Parathyroid adenoma (tissue), 2 donors: Measurements from ENCODE around the gene STXBP1.

Experiments used
- H2AFZ ChIP-seq: fragments of 300-600 bp; sonication (generic); one replicate; pipeline ENCODE4 v1.7.0; 2017; ENCODE audit warnings: antibody characterized with exemption, mild to moderate bottlenecking
- H3K27ac ChIP-seq: fragments of 300-600 bp; sonication (generic); one replicate; pipeline ENCODE4 v1.7.0; 2017
- H3K27me3 ChIP-seq: fragments of 300-600 bp; sonication (generic); one replicate; pipeline ENCODE4 v1.7.0; 2017; ENCODE audit warnings: low read length; ENCODE audit not compliant: control insufficient read depth, insufficient read depth
- H3K36me3 ChIP-seq: fragments of 300-600 bp; sonication (generic); one replicate; pipeline ENCODE4 v1.7.0; 2017; ENCODE audit warnings: low read length; ENCODE audit not compliant: control insufficient read depth, insufficient read depth
- H3K4me1 ChIP-seq: fragments of 300-600 bp; sonication (generic); one replicate; pipeline ENCODE4 v1.7.0; 2017; ENCODE audit warnings: control low read depth
- H3K4me2 ChIP-seq: fragments of 300-600 bp; sonication (generic); one replicate; pipeline ENCODE4 v1.7.0; 2017; ENCODE audit warnings: low read length
- H3K4me3 ChIP-seq: fragments of 300-600 bp; sonication (generic); one replicate; pipeline ENCODE4 v1.7.0; 2017; ENCODE audit warnings: low read depth, low read length
- H3K79me2 ChIP-seq: fragments of 300-600 bp; sonication (generic); one replicate; pipeline ENCODE4 v1.7.0; 2017; ENCODE audit warnings: control low read depth
- H3K9ac ChIP-seq: fragments of 300-600 bp; sonication (generic); one replicate; pipeline ENCODE4 v1.7.0; 2017; ENCODE audit warnings: mild to moderate bottlenecking
- H3K9me3 ChIP-seq: fragments of 300-600 bp; sonication (generic); one replicate; pipeline ENCODE4 v1.7.0; 2017; ENCODE audit warnings: low read length; ENCODE audit not compliant: control insufficient read depth
- CTCF ChIP-seq: fragments of 300-600 bp; sonication (generic); IDR thresholded peaks from one replicate; pipeline ENCODE4 v1.7.0; 2017; ENCODE audit warnings: antibody characterized with exemption, mild to moderate bottlenecking
- donor health status: primary hyperparathyroidism.

STXBP1 gene

DNA sequence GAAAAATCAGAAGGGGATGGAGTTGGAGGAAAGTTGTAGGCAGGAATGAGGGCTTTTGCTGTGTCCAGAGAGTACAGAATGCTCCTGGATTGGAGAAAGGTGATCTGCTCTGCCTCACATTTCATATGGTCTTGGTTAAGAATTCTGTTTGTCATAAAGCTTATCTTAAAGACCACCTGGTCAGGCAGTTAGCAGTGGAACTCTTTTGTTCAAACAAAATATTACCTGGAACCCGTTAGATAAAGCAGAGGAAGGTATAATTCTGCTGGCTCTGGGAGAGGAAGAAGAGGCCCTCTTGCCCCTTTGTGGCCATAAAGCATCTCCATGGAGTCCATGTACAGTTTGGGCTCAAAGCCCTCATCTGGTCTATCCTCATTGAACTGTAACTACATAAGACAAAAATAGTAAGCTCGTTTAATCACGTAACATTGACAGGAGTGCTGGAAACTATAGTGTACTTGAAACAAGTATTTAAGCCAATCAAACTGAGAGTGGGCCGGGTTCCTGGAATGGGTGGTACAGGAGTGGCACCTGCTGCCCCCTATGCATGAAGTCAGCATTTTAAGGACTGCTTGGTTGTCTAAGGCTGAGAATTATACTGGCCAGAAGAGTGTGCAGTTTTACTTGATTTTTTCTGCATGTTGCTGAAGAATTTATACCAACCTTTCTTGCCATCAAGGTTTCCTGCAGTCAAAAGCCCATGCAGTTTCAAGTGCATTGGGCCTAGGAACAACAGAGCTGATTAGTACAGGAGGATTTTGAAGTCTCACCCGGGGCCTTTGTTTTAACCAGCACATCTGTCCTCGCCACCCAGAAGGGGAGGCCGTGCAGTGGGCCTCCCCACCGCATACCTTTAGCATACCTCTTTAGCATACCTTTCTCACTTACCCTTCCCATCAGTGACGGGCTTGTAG is 39.9 kb downstream of the STXBP1 start:
- Histone ChIP-seq H3K36me3 (no peaks in the 10 kb centered on the region), H2AFZ (no peak overlapping the region), H3K9ac (no peak overlapping the region), H3K4me2 (no peak overlapping the region), H3K4me3 (no peak overlapping the region), H3K4me1 (no peaks in the 10 kb centered on the region), H3K79me2 (peaks cover 2% of the 10 kb centered on the region), H3K27ac (no peak overlapping the region), H3K9me3 (no peaks in the 10 kb centered on the region), H3K27me3 (no peaks in the 10 kb centered on the region)
- no peak for TF ChIP-seq CTCF

DNA sequence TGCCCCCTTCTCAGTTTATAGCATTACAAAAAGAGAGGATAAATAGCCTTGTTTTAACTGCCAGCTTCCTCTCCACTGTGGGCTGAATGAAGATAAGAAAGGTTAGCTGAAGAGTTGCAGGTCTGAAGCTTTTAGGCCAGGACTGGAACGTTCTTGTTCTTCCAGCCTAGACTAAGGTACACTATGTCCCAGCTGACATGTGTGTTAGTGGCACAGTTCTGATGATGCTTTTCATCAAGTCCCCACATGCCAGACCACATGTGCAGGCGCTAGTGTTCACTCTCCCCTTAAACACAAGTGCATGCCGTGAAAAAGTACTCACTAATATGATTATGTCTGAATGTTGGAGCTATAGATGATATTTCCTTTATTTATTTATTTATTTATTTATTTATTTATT is 40.7 kb downstream of the STXBP1 start:
- Histone ChIP-seq H3K9me3 (no peaks in the 10 kb centered on the region), H3K36me3 (no peaks in the 10 kb centered on the region), H3K9ac (no peak overlapping the region), H3K4me2 (no peak overlapping the region), H3K79me2 (peaks cover 2% of the 10 kb centered on the region), H2AFZ (no peak overlapping the region), H3K4me3 (no peak overlapping the region), H3K27ac (no peak overlapping the region), H3K4me1 (no peaks in the 10 kb centered on the region), H3K27me3 (no peaks in the 10 kb centered on the region)
- no peak for TF ChIP-seq CTCF

DNA sequence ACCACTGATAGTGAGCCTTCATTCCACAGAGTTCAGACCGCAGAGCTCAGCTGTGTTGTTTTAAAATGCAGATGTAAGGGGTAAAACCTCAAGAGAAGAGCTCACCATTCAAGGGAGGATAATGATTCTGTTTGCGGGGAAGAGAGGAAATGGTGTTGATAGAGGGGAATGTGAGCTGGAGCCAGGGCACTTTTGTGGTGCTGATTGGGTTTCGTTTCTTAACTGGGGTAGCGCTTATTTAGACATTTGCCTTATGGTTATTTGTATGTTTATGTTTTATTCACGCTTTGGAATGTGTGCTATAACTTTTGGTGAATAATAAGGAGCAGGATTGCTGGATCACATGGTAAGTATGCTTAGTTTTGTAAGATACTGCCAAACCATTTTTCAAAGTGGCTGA is 42.5 kb downstream of the STXBP1 start:
- no peaks in the 10 kb centered on the region for H3K4me1 ChIP-seq
- H3K9ac ChIP-seq: no peak overlapping the region
- no peak for TF ChIP-seq CTCF
- H3K4me3 ChIP-seq: no peak overlapping the region
- H3K79me2 ChIP-seq: no peaks in the 10 kb centered on the region
- no peak overlapping the region for H3K27ac ChIP-seq
- H3K4me2 ChIP-seq: no peak overlapping the region
- H3K27me3 ChIP-seq: no peaks in the 10 kb centered on the region
- no peaks in the 10 kb centered on the region for H3K36me3 ChIP-seq
- no peak overlapping the region for H2AFZ ChIP-seq
- no peaks in the 10 kb centered on the region for H3K9me3 ChIP-seq

DNA sequence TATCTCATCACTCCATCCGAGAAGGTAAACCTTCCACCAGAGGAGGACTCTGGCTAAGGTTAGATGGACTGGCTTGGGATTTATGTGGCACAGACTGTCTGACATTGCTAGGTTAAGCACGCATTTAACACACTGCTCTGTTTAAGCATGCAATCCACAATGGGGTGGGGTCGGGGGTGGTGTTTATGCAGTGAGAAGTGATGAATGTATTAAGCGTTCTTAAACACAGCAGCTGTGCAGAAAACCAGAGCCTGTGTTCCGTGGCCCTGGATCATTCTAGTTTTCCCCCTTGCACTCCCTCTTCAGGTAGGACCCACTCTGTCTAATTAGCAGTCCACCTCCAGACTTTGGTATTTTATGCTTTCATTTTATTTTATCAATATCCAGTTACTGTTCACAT is 46.4 kb downstream of the STXBP1 start:
- H3K36me3 ChIP-seq: no peaks in the 10 kb centered on the region
- H3K27ac ChIP-seq: no peak overlapping the region
- no peaks in the 10 kb centered on the region for H3K79me2 ChIP-seq
- H3K9ac ChIP-seq: no peak overlapping the region
- H3K9me3 ChIP-seq: no peaks in the 10 kb centered on the region
- no peaks in the 10 kb centered on the region for H3K27me3 ChIP-seq
- H3K4me2 ChIP-seq: no peak overlapping the region
- no peak for TF ChIP-seq CTCF
- H3K4me1 ChIP-seq: no peaks in the 10 kb centered on the region
- no peak overlapping the region for H3K4me3 ChIP-seq
- no peak overlapping the region for H2AFZ ChIP-seq
